GM12878 (cell line): Measurements from ENCODE around the gene CUTA.

ENCODE experiments used
- BCL3 ChIP-seq: IDR thresholded peaks from 2 replicates; pipeline ENCODE4 v1.6.1; 2011; ENCODE audit warnings: borderline replicate concordance, low read depth, mild to moderate bottlenecking, moderate library complexity, low read length; ENCODE audit not compliant: insufficient read depth, poor library complexity, severe bottlenecking
- EZH2 ChIP-seq: IDR thresholded peaks from 2 replicates; pipeline ENCODE4 v1.6.1; 2012; ENCODE audit warnings: low read depth, mild to moderate bottlenecking, control low read depth, inconsistent platforms, low read length, borderline replicate concordance; ENCODE audit not compliant: control insufficient read depth
- HCFC1 ChIP-seq: fragments of 150-350 bp; IDR thresholded peaks from 2 replicates; pipeline ENCODE4 v1.6.1; 2014; ENCODE audit warnings: low read length
- NKRF ChIP-seq: fragments of 450-650 bp; conservative IDR thresholded peaks from 2 replicates; pipeline ENCODE4 v1.6.1; 2017; ENCODE audit warnings: mild to moderate bottlenecking, moderate library complexity
- NRF1 ChIP-seq: conservative IDR thresholded peaks from 2 replicates; pipeline ENCODE4 v1.6.1; 2011; ENCODE audit warnings: mild to moderate bottlenecking, low read depth, low read length, improper control_type of control experiment
- PML ChIP-seq: IDR thresholded peaks from 2 replicates; pipeline ENCODE4 v1.6.1; 2012; ENCODE audit warnings: low read length, inconsistent platforms
- POLR2A ChIP-seq: IDR thresholded peaks from 2 replicates; pipeline ENCODE4 v1.6.1; 2011; ENCODE audit warnings: low read depth, mild to moderate bottlenecking, low read length
- RAD21 ChIP-seq: IDR thresholded peaks from 2 replicates; pipeline ENCODE4 v1.6.1; 2011; ENCODE audit warnings: mild to moderate bottlenecking, low read depth, low read length, moderate library complexity; ENCODE audit not compliant: insufficient read depth
- SIN3A ChIP-seq: IDR thresholded peaks from 2 replicates; pipeline ENCODE4 v1.6.1; 2012; ENCODE audit warnings: low read depth, low read length, improper control_type of control experiment
- USF1 ChIP-seq: IDR thresholded peaks from 2 replicates; pipeline ENCODE4 v1.6.1; 2011; ENCODE audit warnings: borderline replicate concordance, low read depth, mild to moderate bottlenecking, moderate library complexity, mixed read lengths, low read length; ENCODE audit not compliant: insufficient read depth; ENCODE audit errors: extremely low read length
- ZBTB40 ChIP-seq: fragments of 450-650 bp; IDR thresholded peaks from 2 replicates; pipeline ENCODE4 v1.6.1; 2016; ENCODE audit warnings: mild to moderate bottlenecking, moderate library complexity, borderline replicate concordance
- TF ChIP-seq, protein P1 (sequence below), 3 experiments: IDR thresholded peaks in 2 of 3; conservative IDR thresholded peaks in 1 of 3; 2 replicates each; pipeline ENCODE4 v1.5.1; 2011; ENCODE audit warnings: low read depth in 3 of 3, low read length in 3 of 3, mild to moderate bottlenecking in 3 of 3, control low read depth in 2 of 3, moderate library complexity in 2 of 3, inconsistent platforms in 1 of 3, mixed read lengths in 1 of 3; ENCODE audit not compliant: control insufficient read depth in 2 of 3, insufficient read depth in 1 of 3; ENCODE audit errors: extremely low read depth in 1 of 3

- TF ChIP-seq, protein P1, sequence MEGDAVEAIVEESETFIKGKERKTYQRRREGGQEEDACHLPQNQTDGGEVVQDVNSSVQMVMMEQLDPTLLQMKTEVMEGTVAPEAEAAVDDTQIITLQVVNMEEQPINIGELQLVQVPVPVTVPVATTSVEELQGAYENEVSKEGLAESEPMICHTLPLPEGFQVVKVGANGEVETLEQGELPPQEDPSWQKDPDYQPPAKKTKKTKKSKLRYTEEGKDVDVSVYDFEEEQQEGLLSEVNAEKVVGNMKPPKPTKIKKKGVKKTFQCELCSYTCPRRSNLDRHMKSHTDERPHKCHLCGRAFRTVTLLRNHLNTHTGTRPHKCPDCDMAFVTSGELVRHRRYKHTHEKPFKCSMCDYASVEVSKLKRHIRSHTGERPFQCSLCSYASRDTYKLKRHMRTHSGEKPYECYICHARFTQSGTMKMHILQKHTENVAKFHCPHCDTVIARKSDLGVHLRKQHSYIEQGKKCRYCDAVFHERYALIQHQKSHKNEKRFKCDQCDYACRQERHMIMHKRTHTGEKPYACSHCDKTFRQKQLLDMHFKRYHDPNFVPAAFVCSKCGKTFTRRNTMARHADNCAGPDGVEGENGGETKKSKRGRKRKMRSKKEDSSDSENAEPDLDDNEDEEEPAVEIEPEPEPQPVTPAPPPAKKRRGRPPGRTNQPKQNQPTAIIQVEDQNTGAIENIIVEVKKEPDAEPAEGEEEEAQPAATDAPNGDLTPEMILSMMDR (IDR thresholded peaks at IDR 0.05 in 2 of 3, conservative IDR thresholded peaks at IDR 0.05 in 1 of 3; ENCODE audit: control insufficient read depth in 2 of 3, extremely low read depth in 1 of 3, insufficient read depth in 1 of 3, low read depth in 3 of 3, low read length in 3 of 3) = no peak
- TF ChIP-seq POLR2A = no peak
- TF ChIP-seq ZBTB40 = no peak
- no peak for TF ChIP-seq RAD21
- no peak for TF ChIP-seq NRF1
- TF ChIP-seq PML = no peak
- TF ChIP-seq EZH2 = no peak
- TF ChIP-seq NKRF = no peak
- no peak for TF ChIP-seq SIN3A
- no peak for TF ChIP-seq BCL3
- TF ChIP-seq HCFC1 = no peak
- TF ChIP-seq USF1 = no peak
Measured at GRCh38 chr6:33446356-33446755, 28.4 kb upstream of the CUTA start.
